Stimulated activated CD4-positive, alpha-beta T cell treated with anti-CD3 and anti-CD28 coated beads, Interleukin-2, amount 100 ng/mL, for 4 hours (primary cell): ENCODE data around the gene GPR135.

Source experiments
- DNase-seq: peaks from one replicate; pipeline ENCODE4 v3.0.0-alpha.2; 2020; ENCODE audit warnings: low read depth

Gene GPR135, protein sequence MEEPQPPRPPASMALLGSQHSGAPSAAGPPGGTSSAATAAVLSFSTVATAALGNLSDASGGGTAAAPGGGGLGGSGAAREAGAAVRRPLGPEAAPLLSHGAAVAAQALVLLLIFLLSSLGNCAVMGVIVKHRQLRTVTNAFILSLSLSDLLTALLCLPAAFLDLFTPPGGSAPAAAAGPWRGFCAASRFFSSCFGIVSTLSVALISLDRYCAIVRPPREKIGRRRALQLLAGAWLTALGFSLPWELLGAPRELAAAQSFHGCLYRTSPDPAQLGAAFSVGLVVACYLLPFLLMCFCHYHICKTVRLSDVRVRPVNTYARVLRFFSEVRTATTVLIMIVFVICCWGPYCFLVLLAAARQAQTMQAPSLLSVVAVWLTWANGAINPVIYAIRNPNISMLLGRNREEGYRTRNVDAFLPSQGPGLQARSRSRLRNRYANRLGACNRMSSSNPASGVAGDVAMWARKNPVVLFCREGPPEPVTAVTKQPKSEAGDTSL

DNA sequence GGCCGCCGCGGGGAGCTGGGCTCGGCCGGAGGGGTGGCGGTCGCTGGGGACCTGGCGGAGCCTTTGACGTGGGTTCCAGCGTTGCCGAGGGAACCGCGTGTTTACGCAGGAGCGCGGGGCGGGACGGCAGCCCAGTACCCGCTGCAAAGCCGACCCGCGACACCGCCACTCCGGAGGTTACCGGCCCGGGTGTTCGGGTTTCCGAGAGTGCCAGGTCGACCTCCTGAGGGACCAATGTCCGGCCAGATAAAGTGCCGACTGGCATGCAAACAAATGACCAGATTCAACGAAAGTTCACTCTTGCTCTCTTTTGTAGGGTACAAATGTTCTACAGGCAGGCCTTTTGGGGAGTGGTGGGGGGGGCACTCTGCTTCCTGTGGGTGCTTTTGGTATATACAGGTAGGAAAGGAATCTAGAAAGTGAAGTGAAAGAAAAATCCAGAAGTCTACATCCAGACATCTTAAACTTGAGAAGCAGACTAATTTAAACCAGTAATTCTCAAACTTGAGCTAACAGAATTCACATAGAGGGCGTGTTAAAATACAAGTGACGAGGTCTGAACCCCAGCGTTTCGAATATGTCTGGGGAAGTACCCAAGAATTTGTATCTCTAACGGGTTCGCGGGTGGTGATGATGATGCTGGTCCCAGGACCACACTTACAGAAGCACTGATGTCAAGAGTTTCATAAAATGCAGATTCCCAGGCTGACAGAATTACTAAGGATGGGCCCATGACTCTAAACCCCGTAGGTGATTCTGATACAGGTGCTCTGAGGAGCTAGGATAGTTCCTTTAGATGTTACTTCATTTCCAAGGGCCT, at the start of gene GPR135:
TSS of gene GPR135 (minus strand) at position 65 of the 820 bp plus-strand sequence. CDS start 154 bp downstream, outside the sequence.
- peak; percentile 26 for DNase-seq

DNA sequence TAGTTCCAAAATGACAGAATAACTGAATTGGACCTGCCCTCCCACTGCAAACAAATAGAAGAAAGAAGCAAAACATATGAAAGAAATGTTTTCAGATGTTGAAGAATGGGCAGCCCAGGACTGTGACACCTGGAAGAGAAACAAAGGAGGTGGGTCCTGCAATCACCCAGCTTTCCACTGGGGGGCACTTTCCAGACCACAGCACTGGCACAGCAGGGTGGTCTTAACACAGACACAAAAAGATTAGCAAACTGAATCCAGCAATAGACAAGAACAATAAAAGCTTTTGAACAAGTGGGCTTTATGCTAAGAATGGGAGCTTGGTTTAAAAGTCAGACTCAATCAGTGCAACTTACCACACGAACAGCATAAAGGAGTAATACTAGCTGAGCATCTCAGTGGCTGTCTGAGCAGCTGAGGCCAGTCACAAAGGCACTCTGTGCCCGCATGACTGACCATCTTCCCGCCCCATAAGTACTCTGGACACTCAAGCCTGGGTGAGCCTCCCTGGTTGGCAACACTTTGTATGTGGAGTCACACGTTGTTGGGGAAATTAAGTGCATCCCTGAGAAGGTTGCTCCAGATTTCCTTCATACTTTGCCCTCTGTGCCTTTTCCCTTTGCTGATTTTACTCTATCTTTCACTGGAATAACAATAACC, 46.9 kb upstream of the GPR135 start:
- DNase-seq, result no peak

DNA sequence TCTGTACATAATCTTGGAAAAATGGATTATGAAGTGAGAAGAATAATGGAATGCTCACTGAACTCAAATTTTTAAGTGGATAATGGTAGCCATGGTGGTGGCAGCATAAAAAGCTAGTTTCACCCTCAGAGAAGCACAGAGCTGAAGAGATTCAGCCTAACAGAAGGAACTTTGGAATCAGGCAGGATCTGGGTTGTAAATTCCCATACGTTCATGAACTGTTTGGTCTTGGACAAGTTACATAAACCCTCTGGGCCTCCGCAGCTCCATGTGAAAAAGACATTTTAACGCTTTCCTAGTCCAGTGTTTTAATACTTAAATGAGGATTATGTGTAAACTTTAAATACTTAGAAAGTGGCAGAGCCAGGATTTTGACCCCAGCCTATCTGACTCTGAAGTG, 45.8 kb upstream of the GPR135 start:
- DNase-seq, result no peak

DNA sequence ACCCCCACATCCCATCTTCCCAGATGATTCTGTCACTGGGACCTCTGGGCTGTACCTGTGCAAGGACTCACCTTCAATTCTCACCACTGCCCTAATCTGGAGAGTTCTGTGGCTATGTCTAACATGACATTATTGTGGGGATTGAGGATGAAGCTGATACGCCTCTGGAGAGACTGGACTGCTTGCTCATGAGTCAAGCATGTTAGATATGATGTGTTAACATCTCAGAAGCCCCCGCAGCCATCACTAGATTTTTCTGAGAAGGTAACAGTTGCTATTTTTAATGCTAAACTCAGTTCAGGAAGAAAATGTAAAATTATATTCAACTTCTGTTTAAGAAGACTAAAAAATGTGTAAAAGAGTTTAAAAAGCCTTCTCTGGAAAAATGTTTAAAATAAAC, 44.8 kb upstream of the GPR135 start:
- no peak for DNase-seq

DNA sequence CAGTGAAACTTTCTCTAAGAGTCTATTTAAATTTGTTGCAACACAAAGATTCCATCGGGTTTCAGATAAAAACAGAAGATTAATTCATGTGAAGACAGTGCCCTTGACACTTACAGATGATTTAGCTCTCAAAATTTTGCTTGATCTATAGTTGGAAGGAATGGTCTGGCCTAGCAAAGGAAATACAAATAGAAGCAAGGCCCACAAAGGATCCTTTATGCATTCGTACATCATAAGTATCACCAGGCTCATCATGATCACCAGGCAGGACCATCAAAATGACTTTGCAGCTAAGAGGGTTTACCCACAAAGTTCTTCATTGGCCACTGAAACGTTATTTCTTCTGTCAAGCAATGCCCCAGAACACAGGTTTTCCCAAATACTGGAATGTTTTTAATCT, 43.9 kb upstream of the GPR135 start:
- DNase-seq, result no peak

DNA sequence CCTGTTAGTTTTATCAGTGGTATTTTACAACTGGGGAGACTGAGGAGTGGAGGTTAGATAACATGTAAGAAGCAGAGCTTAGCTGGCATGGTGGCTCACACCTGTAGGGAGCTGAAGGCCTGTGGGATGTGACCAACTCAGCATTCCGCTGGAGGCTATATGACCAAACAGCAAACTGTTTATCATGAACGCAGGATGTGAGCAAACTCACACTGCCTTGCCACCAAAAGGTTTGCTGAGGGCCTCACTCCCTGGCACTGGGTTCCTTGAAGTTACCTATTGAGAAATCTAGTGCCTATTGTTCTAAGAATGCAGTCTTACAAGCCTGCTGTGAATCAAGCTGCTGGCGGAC, 42.5 kb upstream of the GPR135 start:
- DNase-seq, result no peak

DNA sequence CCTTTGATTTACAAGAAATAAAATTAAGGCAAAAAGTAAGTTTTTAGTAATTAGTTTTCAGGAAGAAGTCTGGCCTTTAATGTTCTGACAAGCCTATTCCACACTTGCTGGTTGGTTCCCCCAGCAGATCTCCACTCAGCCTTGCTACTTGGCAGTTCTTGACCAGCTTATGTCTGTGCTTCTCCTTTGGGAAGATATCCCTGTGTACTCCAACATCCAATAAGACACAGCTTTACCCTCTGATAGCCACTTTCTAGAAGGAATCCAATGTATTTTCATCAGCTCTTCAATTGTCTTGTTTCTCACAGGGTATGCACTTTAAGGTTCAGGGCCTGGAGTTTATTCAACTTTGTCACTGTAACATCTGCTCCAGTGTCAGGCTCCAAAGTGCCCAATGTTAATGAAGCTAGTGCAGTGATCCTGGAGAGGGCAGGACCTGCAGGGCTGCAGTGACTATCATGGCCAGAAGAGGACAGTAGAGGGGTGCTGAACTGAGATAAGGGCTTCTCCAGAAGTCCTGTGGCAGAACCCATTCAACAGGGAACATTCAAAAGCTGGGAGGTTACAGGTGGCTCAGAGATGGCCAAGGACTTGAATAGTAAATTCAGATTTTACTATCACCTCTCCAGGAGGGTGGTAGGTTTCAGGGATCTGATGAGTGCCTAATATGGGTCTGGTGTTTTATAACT, 42.0 kb upstream of the GPR135 start:
- peak; percentile 8 for DNase-seq

DNA sequence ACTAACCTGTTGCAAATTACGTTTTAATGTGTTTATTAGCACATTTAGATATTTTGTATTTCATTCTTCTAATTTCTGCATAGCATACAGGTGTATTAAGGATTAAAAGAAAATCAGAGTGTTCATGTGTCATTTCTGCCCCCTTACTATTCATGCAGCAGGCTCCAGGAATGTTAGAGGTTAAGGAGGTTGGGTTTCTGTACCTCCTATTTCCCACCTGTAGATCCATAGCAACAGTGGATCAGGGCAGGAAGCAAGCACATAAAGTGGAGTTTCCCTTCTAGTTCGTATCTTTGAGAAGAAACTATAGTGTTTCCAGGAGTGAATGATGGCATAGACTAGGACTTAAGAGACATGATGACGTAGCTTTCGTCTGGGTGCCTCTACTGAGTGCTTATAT, 38.1 kb upstream of the GPR135 start:
- DNase-seq, result no peak

DNA sequence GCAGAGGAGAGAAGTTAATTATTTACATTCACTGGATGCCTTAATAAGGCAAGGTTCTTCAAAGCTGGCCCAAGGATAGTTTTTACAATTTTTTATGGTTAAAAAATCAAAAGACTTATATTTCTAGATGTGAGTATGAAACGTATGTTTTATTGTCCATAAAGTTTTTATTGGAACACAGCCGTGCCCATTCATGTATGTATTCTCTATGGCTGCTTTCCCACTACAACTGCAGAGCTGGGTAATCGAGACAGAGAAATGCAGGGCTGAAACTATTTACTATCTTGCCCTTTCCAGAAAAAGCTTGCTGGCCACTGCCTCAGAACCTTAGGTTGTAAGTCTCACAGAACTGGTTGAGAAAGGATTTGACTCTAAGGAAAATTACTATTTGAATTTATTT, 35.6 kb upstream of the GPR135 start:
- DNase-seq, result no peak

DNA sequence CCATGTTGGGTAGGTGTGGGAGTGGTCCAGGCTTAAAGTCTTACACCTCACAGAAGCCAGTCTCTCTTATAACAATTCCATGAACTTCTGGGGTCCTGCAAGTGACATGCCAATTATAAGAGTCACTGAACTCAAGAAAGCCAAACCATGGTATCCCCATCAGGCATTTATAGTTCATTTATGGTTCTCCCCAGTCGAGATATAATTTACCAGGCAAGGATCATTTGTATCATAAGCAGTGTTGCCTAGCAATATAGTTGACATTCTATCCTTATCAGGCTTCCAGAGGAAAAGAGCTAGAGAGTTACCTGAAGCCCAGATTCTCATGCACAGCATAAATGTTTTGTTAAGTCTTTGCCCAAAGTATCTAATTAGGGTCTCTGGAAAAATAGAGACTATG, 27.2 kb upstream of the GPR135 start:
- DNase-seq, result no peak

DNA sequence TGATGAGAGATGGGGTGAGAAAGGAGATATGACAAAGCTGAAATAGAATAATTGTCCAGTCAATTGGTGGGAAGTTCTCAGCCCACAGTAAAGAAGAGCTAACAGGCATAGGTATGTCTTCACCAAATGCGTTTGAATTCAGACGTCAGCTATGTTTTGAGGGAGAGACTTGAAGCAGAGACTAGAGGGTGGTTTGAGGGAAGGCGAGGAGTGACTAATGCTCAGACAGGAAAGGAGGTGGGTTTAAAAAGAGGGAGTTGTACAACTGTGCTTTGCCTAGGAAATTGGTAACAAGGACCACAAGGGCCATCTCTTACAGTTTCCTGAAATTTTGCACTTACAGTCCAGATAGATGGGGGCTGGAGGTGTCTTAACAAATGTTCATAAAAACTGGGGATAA, 25.6 kb upstream of the GPR135 start:
- DNase-seq, result no peak

DNA sequence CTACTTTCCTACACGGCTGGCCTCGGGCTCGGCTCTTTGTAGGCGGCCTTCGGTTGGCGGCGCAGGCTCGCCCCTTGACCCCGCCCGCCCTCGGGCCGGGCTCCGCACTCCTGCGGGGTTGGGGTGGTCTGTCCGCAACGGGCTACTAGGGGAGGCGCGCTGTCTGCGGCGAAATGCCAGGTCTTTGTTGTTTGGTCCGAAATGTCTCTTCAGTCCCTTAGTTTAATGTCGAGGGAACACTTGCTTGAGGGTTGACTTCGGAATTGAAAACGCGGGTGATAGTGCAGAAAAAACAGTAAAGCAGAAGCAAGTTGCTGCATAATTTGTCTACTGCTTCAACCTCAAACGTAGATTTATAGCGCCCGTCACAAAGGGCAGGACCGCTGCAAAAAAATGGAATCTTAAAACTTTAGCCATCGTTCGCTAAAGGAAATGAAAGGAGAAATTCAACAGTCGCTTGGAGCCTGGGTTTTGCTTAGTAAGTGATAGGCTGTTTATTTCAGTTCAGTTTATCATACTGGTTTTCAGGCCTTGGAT, 19.5 kb upstream of the GPR135 start:
- no peak for DNase-seq

DNA sequence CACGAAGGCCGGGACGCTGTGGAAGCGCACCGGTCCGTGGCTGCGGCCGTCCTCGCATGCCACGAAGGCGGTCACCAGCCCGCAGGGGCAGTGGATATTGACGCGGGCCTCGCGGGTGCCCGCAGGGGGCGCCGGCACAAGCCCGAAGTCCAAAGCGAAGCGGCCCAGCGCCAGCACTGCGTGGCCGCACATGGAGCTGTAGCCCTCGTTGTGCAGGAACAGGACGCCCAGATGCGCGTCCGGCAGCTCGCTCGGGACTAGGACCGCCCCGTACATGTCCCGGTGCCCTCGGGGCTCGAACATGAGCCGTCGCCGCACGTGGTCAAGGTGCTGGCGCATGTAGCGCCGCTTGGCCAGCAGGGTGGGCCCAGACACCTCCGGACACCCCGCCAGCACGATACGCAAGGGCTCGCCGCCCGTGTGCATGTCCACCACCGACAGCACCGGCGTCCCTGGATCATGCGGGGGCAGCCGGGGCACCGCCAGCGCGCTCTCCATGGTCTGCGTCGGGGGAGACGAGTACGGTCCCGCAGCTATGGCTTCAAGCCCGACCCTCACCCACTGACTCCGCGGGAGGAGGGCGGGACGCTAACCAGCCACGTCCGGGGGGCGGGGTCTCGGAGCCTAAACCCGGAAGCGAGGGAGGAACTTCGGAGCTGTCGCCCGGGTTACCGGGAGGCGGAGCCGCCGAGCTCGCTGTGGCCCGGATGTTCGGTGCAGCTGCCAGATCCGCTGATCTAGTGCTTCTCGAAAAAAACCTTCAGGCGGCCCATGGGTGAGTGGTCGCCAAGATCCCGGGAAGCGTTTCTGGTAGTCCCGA, 18.8 kb upstream of the GPR135 start, which contains the start of the genes JKAMP and L3HYPDH:
TSS of gene JKAMP (plus strand) at position 699 of the 820 bp plus-strand sequence. CDS start at position 772, 73 bp downstream.
TSS of gene L3HYPDH (minus strand) at position 590 of the 820 bp plus-strand sequence. CDS start at position 498, 92 bp downstream.
- peak; percentile 98 for DNase-seq

DNA sequence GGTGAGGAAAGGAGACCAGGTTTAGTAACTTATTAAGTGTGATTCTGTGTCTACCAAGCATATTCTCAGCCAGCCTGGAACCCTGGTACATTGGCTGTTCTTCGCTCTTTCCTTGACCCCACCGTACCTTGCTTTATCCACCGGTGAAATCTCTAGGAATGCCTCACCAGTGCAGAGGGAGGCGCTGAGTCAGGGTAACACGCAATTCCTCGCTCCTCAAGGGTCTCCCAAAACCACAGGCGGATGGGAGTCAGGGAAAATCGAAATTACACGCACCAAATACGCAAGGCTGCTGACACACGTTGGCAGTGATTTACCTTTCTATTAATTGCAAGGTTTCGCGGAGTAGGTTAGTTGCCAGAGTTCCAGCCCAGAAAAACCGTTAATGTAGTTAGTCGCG, 18.2 kb upstream of the GPR135 start:
- no peak for DNase-seq

DNA sequence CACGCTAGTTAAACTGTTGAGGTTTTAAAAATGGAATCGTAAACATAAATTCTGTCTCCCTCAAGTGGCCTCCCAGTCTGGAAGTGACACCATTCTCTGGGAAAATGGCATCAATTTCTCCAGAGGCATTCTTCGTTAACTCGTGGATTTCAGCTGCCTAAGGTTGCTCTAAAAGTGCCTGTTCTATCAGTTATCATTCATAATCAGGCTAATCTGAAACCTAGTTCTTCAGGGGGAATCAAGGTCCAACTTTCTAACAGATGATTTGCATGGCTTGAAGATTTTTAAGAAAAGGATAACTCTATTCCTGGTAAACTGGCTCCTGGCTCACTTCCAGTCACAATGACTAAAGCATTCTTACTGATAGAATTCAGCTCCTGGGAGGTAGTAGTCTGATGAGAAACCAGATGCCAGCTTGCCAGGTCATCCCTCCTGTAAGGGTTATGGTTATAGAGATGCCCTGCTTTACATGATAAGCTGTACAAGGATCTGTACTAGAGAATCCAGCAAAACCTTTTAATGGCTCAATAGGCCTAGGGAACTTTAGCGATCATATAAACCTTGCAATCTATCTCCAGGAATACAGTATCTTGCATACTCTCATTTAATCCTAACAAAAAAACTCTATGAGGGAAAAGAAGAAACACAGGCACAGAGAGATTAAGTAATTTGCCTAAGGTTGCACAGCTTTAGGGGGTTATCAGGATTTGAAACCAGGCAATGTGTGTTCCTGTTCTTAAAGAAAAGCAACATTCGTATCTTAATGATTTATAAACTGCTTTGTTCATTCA, 17.6 kb upstream of the GPR135 start:
- no peak for DNase-seq

DNA sequence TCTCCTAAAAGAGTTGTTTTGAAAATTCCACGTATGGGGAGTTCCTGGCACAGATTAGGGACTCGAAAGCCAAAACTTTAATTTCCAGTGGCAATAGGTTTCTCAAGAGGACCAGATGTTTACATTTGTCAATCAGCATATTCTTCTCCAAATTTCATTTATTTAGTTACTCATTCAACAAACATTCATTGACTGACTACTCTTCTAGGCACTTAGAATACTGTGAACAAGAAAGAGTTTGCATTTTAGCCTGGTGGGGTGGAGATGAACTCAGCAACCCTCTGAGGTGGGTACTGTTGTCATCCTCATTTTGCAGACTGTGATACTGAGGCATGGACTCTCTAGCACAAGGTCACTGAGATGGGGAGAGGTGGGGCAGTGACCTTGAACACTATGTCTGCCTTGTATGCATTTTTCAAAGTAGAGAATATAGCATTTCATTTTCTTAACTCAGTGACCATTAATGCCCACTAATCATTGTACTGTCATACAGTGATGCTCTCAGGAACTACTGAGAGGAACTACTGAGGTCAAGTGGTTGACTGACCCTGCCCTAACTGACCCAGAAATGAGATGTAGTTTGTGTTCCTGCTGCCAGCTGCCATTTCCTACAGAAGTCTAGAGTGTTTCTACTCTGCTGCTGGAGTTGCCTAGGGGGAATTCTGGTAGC, 16.8 kb upstream of the GPR135 start:
- no peak for DNase-seq

DNA sequence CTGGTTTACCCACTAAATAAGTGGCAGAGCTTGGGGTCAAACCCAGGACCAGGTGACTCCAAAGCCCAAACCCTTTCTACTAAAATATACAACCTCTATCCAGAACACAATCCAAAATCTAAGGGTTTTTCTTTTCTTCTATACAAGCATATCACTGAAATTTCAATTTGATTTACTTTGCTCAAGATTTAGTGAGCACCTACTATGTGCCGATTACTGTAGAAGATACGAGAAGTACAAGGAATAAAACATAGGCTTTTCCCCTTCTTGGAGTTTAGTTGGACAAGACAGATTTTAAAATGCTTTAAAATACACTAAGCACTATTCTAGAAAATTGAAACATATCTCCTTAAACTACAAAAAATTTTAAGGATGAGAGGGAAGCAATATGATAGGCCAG, 16.2 kb upstream of the GPR135 start:
- no peak for DNase-seq

DNA sequence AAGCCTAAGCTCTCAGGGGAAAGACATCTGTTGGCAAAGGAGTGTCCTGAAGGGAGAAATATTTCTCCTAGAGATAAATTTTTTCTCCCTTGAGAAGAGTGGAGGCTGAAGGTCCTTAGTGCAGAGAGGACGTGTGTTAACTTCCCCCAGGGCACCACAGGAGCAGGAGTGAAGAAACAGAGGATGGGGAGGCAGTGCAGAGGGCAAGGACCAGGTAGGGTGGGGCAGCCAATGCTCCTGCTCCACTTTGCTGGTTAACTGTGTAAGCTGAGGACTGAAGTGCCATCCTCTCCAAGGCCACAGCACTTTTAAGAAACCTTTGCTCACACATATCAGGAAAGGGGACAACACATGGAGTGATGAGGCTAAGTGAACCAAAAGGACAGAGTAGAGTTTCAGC, 15.0 kb upstream of the GPR135 start:
- no peak for DNase-seq

DNA sequence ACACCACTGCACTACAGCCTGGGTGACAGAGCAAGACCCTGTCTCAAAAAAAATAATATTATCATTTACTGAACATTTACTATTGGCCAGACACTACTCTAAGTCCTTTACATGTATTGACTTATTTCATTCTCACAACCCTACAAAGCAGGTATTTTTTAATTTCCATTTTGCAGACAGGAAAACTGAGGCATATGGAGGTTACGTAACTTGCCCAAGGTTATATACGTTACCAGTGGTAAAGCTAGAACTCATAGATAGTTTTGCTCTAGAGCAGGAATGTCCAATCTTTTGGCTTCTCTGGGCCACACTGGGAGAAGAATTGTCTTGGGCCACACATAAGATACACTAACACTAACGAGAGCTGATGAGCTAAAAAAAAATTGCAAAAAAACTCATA, 13.4 kb upstream of the GPR135 start:
- no peak for DNase-seq
